NCI-H510A (cell line): ENCODE data around the gene COQ9.

Experiments used
- DNase-seq: peaks from one replicate; lab custom pipeline; 2025; lab: John Stamatoyannopoulos, UW

The COQ9 gene

GRCh38 chr16:57472665-57473060 is 25.4 kb downstream of the COQ9 start:
- DNase-seq: no peak

- DNase-seq: no peak
These were observed 26.0 kb downstream of the COQ9 start for GRCh38 chr16:57473176-57473840.

- DNase-seq: no peak
These were observed 26.6 kb downstream of the COQ9 start for GRCh38 chr16:57473906-57474305.

- DNase-seq: no peak
These were observed 27.7 kb downstream of the COQ9 start for GRCh38 chr16:57474671-57475661.

GRCh38 chr16:57475711-57476339 is 28.5 kb downstream of the COQ9 start:
- DNase-seq: peak; percentile 81

- no peak for DNase-seq
These were observed 29.5 kb downstream of the COQ9 start for GRCh38 chr16:57476546-57477410.

GRCh38 chr16:57477531-57478202 is 30.4 kb downstream of the COQ9 start:
- no peak for DNase-seq

- DNase-seq: no peak
These were observed 31.3 kb downstream of the COQ9 start for GRCh38 chr16:57478396-57479204.

GRCh38 chr16:57479205-57479975 is 32.1 kb downstream of the COQ9 start:
- DNase-seq: peak; percentile 62

- DNase-seq: no peak
These were observed 32.9 kb downstream of the COQ9 start for GRCh38 chr16:57479976-57480753.

GRCh38 chr16:57480754-57481230 is 33.5 kb downstream of the COQ9 start:
- DNase-seq: no peak

GRCh38 chr16:57481421-57481820 is 34.1 kb downstream of the COQ9 start:
- no peak for DNase-seq

GRCh38 chr16:57482845-57483545 is 35.7 kb downstream of the COQ9 start:
- DNase-seq: no peak

- no peak for DNase-seq
These were observed 36.6 kb downstream of the COQ9 start for GRCh38 chr16:57483725-57484514.

- DNase-seq: no peak
These were observed 37.3 kb downstream of the COQ9 start for GRCh38 chr16:57484515-57485005.

- no peak for DNase-seq
These were observed 38.0 kb downstream of the COQ9 start for GRCh38 chr16:57485091-57485915.
